GM18517 (cell line): ENCODE data around the gene CENPU.
"Not testable (repeated sequence)": the region's sequence is repeated elsewhere in the genome, so short reads cannot be mapped to it uniquely, and the experiment has no call there.

Source experiments
- ATAC-seq: cut with Tn5 transposase; IDR thresholded peaks from one replicate; pipeline ENCODE4 v1.9.1; 2021; ENCODE audit warnings: mild to moderate bottlenecking, moderate library complexity; ENCODE audit not compliant: unreplicated experiment

CENPU gene, protein sequence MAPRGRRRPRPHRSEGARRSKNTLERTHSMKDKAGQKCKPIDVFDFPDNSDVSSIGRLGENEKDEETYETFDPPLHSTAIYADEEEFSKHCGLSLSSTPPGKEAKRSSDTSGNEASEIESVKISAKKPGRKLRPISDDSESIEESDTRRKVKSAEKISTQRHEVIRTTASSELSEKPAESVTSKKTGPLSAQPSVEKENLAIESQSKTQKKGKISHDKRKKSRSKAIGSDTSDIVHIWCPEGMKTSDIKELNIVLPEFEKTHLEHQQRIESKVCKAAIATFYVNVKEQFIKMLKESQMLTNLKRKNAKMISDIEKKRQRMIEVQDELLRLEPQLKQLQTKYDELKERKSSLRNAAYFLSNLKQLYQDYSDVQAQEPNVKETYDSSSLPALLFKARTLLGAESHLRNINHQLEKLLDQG

GRCh38 chr4:184733654-184734524 lies at the start of gene CENPU:
CENPU (minus strand) TSS chr4:184734096; CDS start chr4:184734062, 34 bp downstream.
- ATAC-seq, result peak; percentile 95

- no peak for ATAC-seq
Measured at GRCh38 chr4:184782731-184783373, 49.0 kb upstream of the CENPU start.

DNA sequence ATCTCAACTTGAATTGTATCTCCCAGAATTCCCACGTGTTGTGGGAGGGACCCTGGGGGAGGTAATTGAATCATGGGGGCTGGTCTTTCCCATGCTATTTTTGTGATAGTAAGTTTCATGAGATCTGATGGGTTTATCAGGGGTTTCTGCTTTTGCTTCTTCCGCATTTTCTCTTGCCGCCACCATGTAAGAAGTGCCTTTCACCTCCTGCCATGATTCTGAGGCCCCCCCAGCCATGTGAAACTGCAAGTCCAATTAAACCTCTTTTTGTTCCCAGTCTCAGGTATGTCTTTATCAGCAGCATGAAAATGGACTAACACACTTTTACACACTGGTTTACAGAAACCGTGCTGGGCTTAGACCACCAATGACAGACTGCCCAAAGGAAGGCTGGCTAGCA lies 45.3 kb upstream of the CENPU start:
- ATAC-seq, result not testable (repeated sequence)

DNA sequence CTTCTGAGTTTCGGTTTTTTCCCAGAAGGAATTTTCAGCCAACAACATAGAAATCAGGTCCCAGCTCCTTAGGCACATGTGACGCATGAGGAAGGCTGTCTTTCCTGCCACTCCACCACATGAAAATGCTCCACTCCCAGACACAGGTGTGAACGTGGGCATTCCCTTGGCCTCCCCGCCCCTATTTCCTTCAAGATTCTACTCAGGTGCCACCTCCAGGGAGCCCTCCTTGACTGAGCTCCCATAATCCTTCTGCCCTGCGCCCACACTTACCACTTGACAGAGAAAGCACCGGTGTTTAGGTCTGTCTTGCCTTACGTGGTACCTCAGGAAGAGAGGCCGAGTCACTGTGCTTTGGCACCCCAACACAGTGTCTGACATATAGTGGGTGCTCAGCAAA lies 44.4 kb upstream of the CENPU start:
- no peak for ATAC-seq

GRCh38 chr4:184776821-184777220 lies 42.9 kb upstream of the CENPU start:
- ATAC-seq, result no peak

DNA sequence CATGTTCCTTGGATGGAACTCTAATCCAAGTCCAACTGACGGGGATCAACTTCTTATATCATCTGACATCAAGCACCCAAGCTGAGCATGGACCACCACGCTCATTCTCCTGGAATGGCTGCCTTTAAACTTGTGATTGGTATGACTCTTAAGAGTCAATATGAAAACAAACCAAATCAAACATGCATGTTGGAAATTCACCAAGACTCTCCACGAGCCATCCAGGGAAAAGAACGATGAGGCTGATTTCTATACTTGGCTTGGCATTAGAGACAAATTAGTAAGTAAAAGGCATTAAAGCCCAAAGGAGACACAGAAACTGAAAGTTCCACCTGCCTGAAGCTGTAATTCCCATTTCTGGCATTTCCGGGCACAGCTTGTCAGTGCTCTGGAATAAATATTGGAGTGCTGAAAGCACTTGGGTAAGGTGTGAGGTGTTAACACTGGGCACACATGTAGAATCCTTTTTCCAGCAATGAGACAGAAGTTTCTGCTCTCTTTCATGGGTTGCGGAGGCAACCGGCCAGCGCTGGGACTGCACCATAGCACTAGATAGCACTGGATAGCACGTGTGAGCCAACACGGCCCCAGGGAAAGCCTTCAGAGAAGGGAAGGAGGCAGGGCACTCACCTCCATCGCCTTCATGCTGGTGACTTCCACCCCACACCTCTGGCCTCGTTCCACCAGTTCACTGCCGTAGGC lies 42.1 kb upstream of the CENPU start:
- no peak for ATAC-seq

DNA sequence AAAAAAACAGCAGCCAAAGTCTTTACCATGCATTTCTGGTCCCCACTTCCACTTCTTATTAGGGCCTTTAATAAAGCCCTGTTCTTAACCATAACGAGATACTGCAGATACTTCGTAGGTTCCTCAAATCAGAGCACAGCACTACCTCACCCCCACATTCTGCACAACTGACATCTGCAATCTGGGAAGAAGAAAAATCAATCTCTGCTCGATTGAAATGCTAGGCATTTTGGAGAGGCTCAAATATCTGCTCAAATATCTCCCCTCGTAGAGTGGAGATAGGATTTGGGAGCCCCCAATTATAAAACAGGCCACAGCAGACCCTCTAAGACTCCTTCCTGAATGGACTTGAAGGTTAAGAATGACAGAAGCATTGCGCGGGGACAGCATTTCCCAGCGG lies 40.3 kb upstream of the CENPU start:
- no peak for ATAC-seq

GRCh38 chr4:184771416-184771815 lies 37.5 kb upstream of the CENPU start:
- no peak for ATAC-seq

GRCh38 chr4:184769141-184769765 lies 35.4 kb upstream of the CENPU start:
- no peak for ATAC-seq

DNA sequence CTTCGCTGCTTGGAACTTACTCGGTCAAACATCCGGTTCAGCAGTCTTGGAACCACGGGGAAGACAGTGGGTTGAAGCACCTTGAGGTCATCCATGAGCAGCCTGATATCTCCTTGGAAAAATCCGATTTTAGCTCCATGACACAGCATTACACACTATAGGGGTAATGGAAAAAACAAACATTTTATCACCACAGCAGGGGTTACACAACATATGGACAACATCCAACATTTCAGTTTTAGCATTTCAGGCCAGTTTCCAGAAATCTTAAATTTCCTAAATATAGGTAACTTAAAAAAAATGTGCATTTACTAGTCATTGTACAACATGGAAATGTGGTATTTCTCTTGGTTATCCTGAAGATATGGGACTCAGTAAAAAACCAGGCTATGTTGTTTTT lies 34.4 kb upstream of the CENPU start:
- ATAC-seq, result no peak

DNA sequence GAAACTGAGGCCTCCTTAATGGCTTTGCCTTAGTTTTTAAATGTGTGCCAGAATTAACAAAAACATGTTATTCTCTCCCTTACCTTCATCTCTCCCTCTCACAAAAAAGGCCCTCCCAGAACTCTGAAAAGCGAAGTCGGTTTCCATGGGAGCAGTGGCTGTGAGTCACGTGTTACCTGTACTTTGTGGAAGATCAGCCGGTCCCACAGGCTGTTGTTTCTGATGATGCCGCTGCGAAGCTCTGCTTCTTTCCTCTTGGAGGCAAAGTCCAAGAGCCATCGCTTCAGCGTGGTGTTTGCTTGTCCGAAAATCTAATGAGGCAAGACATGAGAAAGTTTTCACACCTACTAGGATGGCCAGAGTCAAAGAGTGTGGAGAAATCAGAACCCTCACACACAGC lies 32.5 kb upstream of the CENPU start:
- ATAC-seq, result no peak

GRCh38 chr4:184765473-184766340 lies 31.8 kb upstream of the CENPU start:
- ATAC-seq, result no peak

DNA sequence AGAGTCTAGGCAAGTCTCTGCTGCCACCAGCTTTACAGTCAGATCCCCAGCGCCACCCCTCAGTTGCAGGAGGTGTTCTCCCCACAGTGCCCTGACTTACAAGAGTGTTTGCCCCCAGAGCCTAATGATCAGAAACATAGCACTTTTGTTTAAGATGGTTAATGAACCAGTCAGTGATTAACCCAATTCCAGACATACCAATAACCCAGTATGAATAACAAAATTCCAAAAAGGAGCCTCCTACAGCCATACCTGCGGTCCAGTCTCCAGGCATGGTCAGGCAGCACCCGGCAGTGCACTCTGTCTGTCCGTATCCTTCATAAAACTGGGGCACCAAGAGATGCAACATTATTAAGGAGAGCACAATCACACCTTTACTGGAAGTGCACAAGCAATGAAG lies 30.7 kb upstream of the CENPU start:
- ATAC-seq, result no peak

DNA sequence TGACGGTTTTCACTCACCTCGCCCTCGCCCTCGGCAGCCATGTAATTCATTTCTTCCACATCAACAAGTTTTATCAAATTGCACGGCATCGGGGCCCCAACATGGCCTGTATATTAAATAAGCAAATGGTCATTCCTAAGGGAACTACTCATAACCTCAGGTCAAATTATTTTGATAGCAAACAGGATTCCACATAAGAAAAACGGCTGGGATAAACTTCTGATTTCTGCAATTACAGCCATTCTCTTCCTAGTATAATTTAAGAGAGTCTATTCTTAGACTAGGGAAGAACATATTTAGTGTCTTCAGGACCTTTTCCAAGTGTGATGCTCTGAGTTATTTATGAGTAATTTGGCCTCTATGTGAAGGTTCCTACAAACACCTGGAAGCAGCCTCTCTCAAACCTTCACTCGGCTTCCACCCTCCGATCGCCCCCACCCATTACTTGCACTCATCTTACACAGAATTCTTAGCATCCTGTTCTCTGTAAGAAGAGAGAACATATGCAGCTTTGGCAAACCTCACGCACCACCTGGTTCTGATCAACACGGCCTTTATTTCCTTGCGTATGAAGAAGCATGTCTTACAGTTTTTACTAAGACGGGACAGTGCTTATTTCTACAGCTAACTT lies 29.4 kb upstream of the CENPU start:
- no peak for ATAC-seq

DNA sequence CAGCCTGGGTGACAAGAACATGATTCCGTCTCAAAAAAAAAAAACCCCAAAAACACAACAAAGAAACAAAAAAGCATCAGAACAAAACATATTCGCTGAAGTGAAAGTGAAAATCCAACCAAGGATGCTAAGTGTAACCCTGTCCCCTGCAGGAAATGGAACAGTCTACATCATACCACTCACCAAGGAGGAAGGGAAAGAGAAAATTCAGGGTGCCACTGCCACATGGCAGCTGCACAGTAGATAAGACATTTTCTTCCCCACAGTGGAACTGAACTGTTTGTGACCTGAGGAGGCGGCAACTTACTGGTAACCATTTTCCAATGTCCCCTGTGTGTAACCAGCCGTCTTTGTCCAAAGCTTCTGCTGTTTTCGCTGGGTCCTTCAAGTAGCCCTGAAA lies 28.2 kb upstream of the CENPU start:
- ATAC-seq, result peak; percentile 92

DNA sequence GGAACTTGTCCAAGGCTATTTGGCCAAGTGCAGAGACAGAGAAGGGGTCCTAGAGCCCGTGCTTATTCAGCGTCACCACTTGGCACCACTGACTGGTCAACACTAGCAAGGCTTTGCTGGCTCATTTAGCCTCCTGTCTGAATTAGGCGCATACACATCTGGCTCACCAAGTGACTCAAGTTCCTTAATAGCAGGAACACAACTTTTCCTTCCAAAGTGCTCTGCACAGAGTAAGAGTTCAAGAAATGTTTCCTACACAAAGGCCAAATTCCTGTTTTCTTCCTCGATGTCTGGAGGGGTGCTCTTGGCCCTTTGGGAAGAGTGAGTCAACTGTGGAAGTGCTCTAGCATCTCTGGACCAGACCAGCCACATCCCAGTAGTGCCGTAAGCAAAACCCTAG lies 26.8 kb upstream of the CENPU start:
- ATAC-seq, result no peak

- ATAC-seq, result no peak
Measured at GRCh38 chr4:184757810-184758209, 23.9 kb upstream of the CENPU start.

- no peak for ATAC-seq
Measured at GRCh38 chr4:184756399-184756798, 22.5 kb upstream of the CENPU start.

GRCh38 chr4:184755278-184755677 lies 21.4 kb upstream of the CENPU start:
- ATAC-seq, result no peak
